DND-41 (cell line): ENCODE data around the gene KCMF1.

Source experiments
- CTCF ChIP-seq: IDR thresholded peaks from 2 replicates; pipeline ENCODE4 v1.5.1; 2012; ENCODE audit warnings: borderline replicate concordance, low read length, moderate library complexity, mild to moderate bottlenecking; ENCODE audit not compliant: poor library complexity, severe bottlenecking; ENCODE audit errors: extremely low read depth
- EZH2 ChIP-seq: IDR thresholded peaks from 3 replicates; pipeline ENCODE4 v1.6.1; 2012; ENCODE audit warnings: borderline replicate concordance, low read depth, mild to moderate bottlenecking, moderate library complexity, low read length, inconsistent platforms; ENCODE audit not compliant: severe bottlenecking

DNA sequence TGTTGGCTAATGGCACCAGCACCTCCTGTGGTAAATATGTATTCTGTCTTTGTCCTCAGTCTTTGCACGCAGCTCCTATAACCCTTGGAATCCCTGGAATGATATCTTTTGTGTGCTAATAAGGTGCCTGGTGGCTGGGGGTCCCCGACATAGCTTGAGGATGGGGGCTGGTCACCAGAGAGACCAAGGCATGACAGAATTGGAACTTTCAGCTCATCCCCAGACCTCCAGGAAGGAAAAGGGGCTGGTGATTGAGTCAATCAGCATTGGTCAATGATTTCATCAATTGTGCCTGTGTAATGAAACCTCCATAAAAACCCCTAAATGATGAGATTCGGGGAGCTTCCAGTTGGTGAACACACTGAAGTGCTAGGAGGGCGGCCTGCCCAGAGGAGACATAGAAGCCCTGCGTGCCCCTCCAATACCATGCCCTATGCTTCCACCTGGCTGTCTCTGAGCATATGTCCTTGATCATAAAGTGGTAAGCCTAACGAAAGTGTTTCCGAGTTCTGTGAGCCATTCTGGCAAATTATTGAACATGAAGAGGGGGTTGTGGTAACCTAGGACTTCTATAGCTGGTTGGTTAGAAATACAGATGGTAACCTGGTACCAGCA lies 26.6 kb upstream of the KCMF1 start:
- TF ChIP-seq CTCF (no peak), EZH2 (no peak)
